Measurements from ENCODE around the gene CRB2.

DNA sequence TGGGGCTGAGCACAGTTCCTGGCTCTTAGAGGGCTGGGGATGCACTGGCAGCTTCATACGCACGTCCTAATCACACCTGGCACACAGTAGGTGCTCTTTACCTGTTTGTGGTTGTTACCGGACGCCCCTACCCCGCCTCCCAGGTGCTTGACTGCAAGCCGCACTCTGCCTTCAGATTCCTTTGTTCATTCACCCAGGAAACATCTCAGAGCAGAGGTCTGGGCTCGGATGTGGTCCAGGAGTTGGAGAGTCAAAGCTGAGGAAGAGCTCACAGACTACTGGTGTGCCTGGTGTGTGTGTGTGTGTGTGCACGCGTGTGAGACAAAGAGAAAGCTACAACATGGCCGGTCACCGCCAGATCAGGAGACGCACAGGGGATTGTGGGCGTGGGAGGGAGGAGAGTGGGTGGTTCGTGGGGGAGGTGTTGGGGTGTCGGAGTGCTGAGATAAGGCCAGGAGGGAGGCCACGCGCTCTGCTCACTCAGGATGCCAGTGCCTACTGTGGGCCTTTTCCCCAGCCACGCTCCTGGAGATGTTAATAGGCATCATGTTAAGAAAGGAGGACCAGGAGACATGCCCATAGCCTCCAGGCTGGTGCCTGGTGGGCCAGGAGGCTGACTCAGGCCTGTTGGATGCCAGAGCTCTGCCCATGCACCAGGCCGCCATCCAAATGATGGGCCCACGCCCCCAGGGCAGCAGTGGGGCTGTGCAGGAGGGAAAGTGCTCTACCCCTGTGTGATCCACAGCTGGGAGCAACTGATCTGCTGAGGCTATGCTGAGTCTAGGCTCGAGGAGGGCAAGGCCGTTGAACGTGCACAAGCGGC, 39.9 kb downstream of the CRB2 start:
- TF ChIP-seq, protein P1, sequence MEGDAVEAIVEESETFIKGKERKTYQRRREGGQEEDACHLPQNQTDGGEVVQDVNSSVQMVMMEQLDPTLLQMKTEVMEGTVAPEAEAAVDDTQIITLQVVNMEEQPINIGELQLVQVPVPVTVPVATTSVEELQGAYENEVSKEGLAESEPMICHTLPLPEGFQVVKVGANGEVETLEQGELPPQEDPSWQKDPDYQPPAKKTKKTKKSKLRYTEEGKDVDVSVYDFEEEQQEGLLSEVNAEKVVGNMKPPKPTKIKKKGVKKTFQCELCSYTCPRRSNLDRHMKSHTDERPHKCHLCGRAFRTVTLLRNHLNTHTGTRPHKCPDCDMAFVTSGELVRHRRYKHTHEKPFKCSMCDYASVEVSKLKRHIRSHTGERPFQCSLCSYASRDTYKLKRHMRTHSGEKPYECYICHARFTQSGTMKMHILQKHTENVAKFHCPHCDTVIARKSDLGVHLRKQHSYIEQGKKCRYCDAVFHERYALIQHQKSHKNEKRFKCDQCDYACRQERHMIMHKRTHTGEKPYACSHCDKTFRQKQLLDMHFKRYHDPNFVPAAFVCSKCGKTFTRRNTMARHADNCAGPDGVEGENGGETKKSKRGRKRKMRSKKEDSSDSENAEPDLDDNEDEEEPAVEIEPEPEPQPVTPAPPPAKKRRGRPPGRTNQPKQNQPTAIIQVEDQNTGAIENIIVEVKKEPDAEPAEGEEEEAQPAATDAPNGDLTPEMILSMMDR (IDR thresholded peaks at IDR 0.05) = no peak
- no peak for TF ChIP-seq POLR2A (IDR thresholded peaks at IDR 0.05)

Measured in body of pancreas (tissue), 4 donors.